IMR-90 (cell line): ENCODE measurements around the gene CACNA2D1. TPM values are rescaled to one million over a fixed set of nuclear protein-coding genes. Genes with fewer than 3 reads are reported as not detected.

Experiments used
- ATAC-seq: fragments of 200-7000 bp; cut with Tn5 transposase; 2 replicates; pipeline ENCODE4 v1.9.1; 2020; ENCODE audit warnings: low read depth, mild to moderate bottlenecking, moderate library complexity
- BruUV-seq: library from RNA; stranded (reverse); fragments of 400-500 nt; replicated peaks from 2 replicates; lab custom pipeline; 2021; lab: Mats Ljungman, UMichigan
- CTCF ChIA-PET: fragments of 300-600 bp; formaldehyde crosslinking; extraction: SDS; loops from one replicate; lab custom pipeline; 2021; ENCODE audit warnings: antibody characterized with exemption; lab: Yijun Ruan, JAX
- POLR2A ChIA-PET: fragments of 300-600 bp; sonication (Branson Sonifier 250); formaldehyde crosslinking; loops from one replicate; lab custom pipeline; 2022; ENCODE audit warnings: antibody characterized with exemption; ENCODE audit not compliant: unreplicated experiment; lab: Charles Lee
- DNase-seq: peaks from one replicate; pipeline ENCODE4 v3.0.0; 2013
- H2AFZ ChIP-seq: replicated peaks from 2 replicates; pipeline ENCODE3; 2013; ENCODE audit warnings: low read length, mild to moderate bottlenecking; ENCODE audit not compliant: poor library complexity
- H2AK5ac ChIP-seq: 2 replicates; pipeline ENCODE4 v1.6.1; 2013; ENCODE audit warnings: low read depth, low read length, inconsistent platforms
- H2AK9ac ChIP-seq: replicated peaks from 2 replicates; pipeline ENCODE3; 2013; ENCODE audit warnings: mild to moderate bottlenecking, low read depth, low read length, moderate library complexity; ENCODE audit not compliant: poor library complexity
- H2BK120ac ChIP-seq: 2 replicates; pipeline ENCODE4 v1.6.1; 2013; ENCODE audit warnings: low read depth, low read length, inconsistent platforms
- H2BK15ac ChIP-seq: 3 replicates; pipeline ENCODE4 v1.6.1; 2013; ENCODE audit warnings: low read depth, low read length, inconsistent platforms
- H2BK20ac ChIP-seq: 2 replicates; pipeline ENCODE4 v1.6.1; 2013; ENCODE audit warnings: low read depth, mild to moderate bottlenecking, inconsistent platforms, low read length, moderate library complexity
- H2BK5ac ChIP-seq: 2 replicates; pipeline ENCODE4 v1.6.1; 2013; ENCODE audit warnings: mild to moderate bottlenecking, low read depth, low read length, inconsistent platforms; ENCODE audit not compliant: poor library complexity, severe bottlenecking
- H3K14ac ChIP-seq: replicated peaks from 2 replicates; pipeline ENCODE4 v1.6.1; 2013; ENCODE audit warnings: low read depth, low read length, inconsistent platforms
- H3K18ac ChIP-seq: 2 replicates; pipeline ENCODE4 v1.6.1; 2013; ENCODE audit warnings: low read depth, low read length, control low read depth
- H3K23ac ChIP-seq: 2 replicates; pipeline ENCODE4 v1.6.1; 2013; ENCODE audit warnings: low read depth, low read length, inconsistent platforms
- H3K27ac ChIP-seq: 2 replicates; pipeline ENCODE4 v1.5.1; 2013; ENCODE audit warnings: mild to moderate bottlenecking, control low read depth, low read length; ENCODE audit not compliant: insufficient read depth
- H3K27me3 ChIP-seq: 2 replicates; pipeline ENCODE4 v1.6.1; 2013; ENCODE audit warnings: low read length; ENCODE audit not compliant: control insufficient read depth, insufficient read depth
- H3K36me3 ChIP-seq: 2 replicates; pipeline ENCODE4 v1.6.1; 2013; ENCODE audit warnings: low read length, mixed read lengths; ENCODE audit not compliant: control insufficient read depth, insufficient read depth
- H3K4ac ChIP-seq: 2 replicates; pipeline ENCODE4 v1.6.1; 2013; ENCODE audit warnings: low read depth, low read length, inconsistent platforms
- H3K4me1 ChIP-seq: 2 replicates; pipeline ENCODE4 v1.6.1; 2013; ENCODE audit warnings: low read length, mixed read lengths; ENCODE audit not compliant: control insufficient read depth, insufficient read depth
- H3K4me2 ChIP-seq: 2 replicates; pipeline ENCODE4 v1.6.1; 2013; ENCODE audit warnings: low read depth, mild to moderate bottlenecking, control low read depth, low read length, moderate library complexity
- H3K4me3 ChIP-seq: 2 replicates; pipeline ENCODE4 v1.5.1; 2013; ENCODE audit warnings: low read depth, mild to moderate bottlenecking, control low read depth, low read length, moderate library complexity; ENCODE audit not compliant: insufficient read depth
- H3K56ac ChIP-seq: 2 replicates; pipeline ENCODE4 v1.6.1; 2013; ENCODE audit warnings: low read length, inconsistent platforms; ENCODE audit not compliant: insufficient read depth; ENCODE audit errors: extremely low read depth
- H3K79me1 ChIP-seq, 2 experiments: 2 replicates each; pipeline ENCODE4 v1.6.1; 2013; ENCODE audit warnings: low read length in 2 of 2, inconsistent platforms in 1 of 2, low read depth in 1 of 2
- H3K9ac ChIP-seq: 2 replicates; pipeline ENCODE4 v1.6.1; 2013; ENCODE audit warnings: low read depth, low read length, control low read depth
- H3K9me1 ChIP-seq: 2 replicates; pipeline ENCODE4 v1.6.1; 2013; ENCODE audit warnings: low read length, inconsistent platforms; ENCODE audit not compliant: insufficient read depth
- H3K9me3 ChIP-seq: 2 replicates; pipeline ENCODE4 v1.6.1; 2013; ENCODE audit warnings: low read length; ENCODE audit not compliant: control insufficient read depth, insufficient read depth
- H4K20me1 ChIP-seq: 2 replicates; pipeline ENCODE4 v1.6.1; 2013; ENCODE audit warnings: low read length, inconsistent platforms; ENCODE audit not compliant: insufficient read depth
- H4K5ac ChIP-seq: 2 replicates; pipeline ENCODE4 v1.6.1; 2013; ENCODE audit warnings: mild to moderate bottlenecking, low read depth, low read length, control low read depth
- H4K8ac ChIP-seq, 2 experiments: 2 replicates each; pipeline ENCODE4 v1.6.1; 2013; ENCODE audit warnings: low read depth in 2 of 2, low read length in 2 of 2, control low read depth in 1 of 2, inconsistent platforms in 1 of 2
- H4K91ac ChIP-seq: 2 replicates; pipeline ENCODE4 v1.6.1; 2013; ENCODE audit warnings: low read depth, low read length, inconsistent platforms; ENCODE audit not compliant: insufficient read depth
- CEBPB ChIP-seq: IDR thresholded peaks from 2 replicates; pipeline ENCODE4 v1.6.1; 2012; ENCODE audit warnings: low read depth, low read length, improper control_type of control experiment
- CHD1 ChIP-seq: IDR thresholded peaks from 2 replicates; pipeline ENCODE4 v1.6.1; 2012; ENCODE audit warnings: low read depth, low read length, improper control_type of control experiment
- ELK1 ChIP-seq: fragments of 150-350 bp; IDR thresholded peaks from 2 replicates; pipeline ENCODE4 v1.6.1; 2016; ENCODE audit warnings: low read depth, mild to moderate bottlenecking, low read length, moderate library complexity, borderline replicate concordance
- FOS ChIP-seq: fragments of 150-350 bp; IDR thresholded peaks from 2 replicates; pipeline ENCODE4 v1.6.1; 2016; ENCODE audit warnings: low read depth, low read length
- MAFK ChIP-seq: IDR thresholded peaks from 2 replicates; pipeline ENCODE4 v1.6.1; 2012; ENCODE audit warnings: low read depth, low read length, improper control_type of control experiment
- MAZ ChIP-seq: IDR thresholded peaks from 2 replicates; pipeline ENCODE4 v1.6.1; 2012; ENCODE audit warnings: low read depth, mild to moderate bottlenecking, low read length, improper control_type of control experiment, moderate library complexity, borderline replicate concordance
- SMC3 ChIP-seq: fragments of 150-350 bp; IDR thresholded peaks from 2 replicates; pipeline ENCODE4 v1.6.1; 2016; ENCODE audit warnings: low read depth, mild to moderate bottlenecking, antibody characterized with exemption, low read length, moderate library complexity
- WGBS, 2 experiments: methylation state at CpG; one replicate each; pipeline versions ENCODE4 v1.1.5 to v1.1.7; 2013; ENCODE audit warnings: missing lambda C conversion rate in 2 of 2; ENCODE audit not compliant: insufficient read length in 1 of 2; ENCODE audit errors: extremely low coverage in 2 of 2; 5-methylcytosine and 5-hydroxymethylcytosine counted together
- dilution Hi-C: fragments of 300-500 bp; cut with HindIII; formaldehyde crosslinking; loops from one replicate; pipeline ENCODE4 v1.14.3; 2018; ENCODE audit warnings: low sequenced_read_pairs; ENCODE audit not compliant: unreplicated experiment
- in situ Hi-C: fragments of 300-500 bp; cut with MboI; formaldehyde crosslinking; loops from 3 replicates; pipeline ENCODE4 v1.14.3; 2019; ENCODE audit warnings: low sequenced_read_pairs, inconsistent platforms, mixed read lengths
- intact Hi-C: fragments of 100-400 bp; cut with micrococcal nuclease; formaldehyde crosslinking; loops from 2 replicates; pipeline ENCODE4 v1.10.0; 2022
- polyA plus RNA-seq, 3 experiments: library from polyadenylated mRNA; depleted of rRNA; stranded (reverse); fragments of >200 nt; gene quantifications; 2 replicates each; pipeline ENCODE4 v1.2.3, GENCODE V29; 2012; ENCODE audit warnings: low replicate concordance in 1 of 3
- total RNA-seq: library from RNA; depleted of rRNA; stranded (reverse); fragments of >200 nt; gene quantifications from 2 replicates; pipeline ENCODE4 v1.2.3, GENCODE V29; 2012

CACNA2D1 gene
- total and polyA plus RNA-seq, 2 of the 4 experiments (the other 2 are of a cell fraction) = 5.8 to 21.9 TPM

GRCh38 chr7:82154728-82155127 lies 288.8 kb downstream of the CACNA2D1 start:
- no peak overlapping the region for H4K91ac ChIP-seq
- no peak overlapping the region for H3K56ac ChIP-seq
- in situ Hi-C loops (no loop called here), intact Hi-C loops (no loop called here), dilution Hi-C loops (no loop called here)
- no peaks in the 10 kb centered on the region for H3K9me3 ChIP-seq
- H3K18ac ChIP-seq = no peak overlapping the region
- H3K4me1 ChIP-seq = no peaks in the 10 kb centered on the region; the same call in 1 of the 2 replicates
- no peak overlapping the region for H3K9ac ChIP-seq
- no peaks in the 10 kb centered on the region; a peak in 1 of 4 replicates for H3K79me1 ChIP-seq
- no TSS peak for BruUV-seq
- H2BK120ac ChIP-seq = no peak overlapping the region
- ATAC-seq (no peak), DNase-seq (no peak)
- no peaks in the 10 kb centered on the region for H3K27me3 ChIP-seq
- no peak overlapping the region for H3K4ac ChIP-seq
- no peaks in the 10 kb centered on the region for H3K9me1 ChIP-seq
- H2AK9ac ChIP-seq = no peak overlapping the region
- H3K23ac ChIP-seq = no peak overlapping the region
- 20% methylated on average over 1 of the region's 2 CpGs; no CpG with 5 or more reads in 1 of the 2 experiments for WGBS, 2 experiments
- H4K8ac ChIP-seq = no peak overlapping the region
- CTCF ChIA-PET = no interaction called here
- no peak overlapping the region for H2BK20ac ChIP-seq
- H3K14ac ChIP-seq = no peak overlapping the region
- H2AK5ac ChIP-seq = no peak overlapping the region
- H4K20me1 ChIP-seq = no peaks in the 10 kb centered on the region
- H2BK15ac ChIP-seq = no peak overlapping the region
- H2AFZ ChIP-seq = no peak overlapping the region
- H4K5ac ChIP-seq = no peak overlapping the region
- no peak overlapping the region for H2BK5ac ChIP-seq
- H3K36me3 ChIP-seq = no peaks in the 10 kb centered on the region
- POLR2A ChIA-PET = no interaction called here
- TF ChIP-seq FOS (no peak), MAZ (no peak), SMC3 (no peak), MAFK (no peak), CEBPB (no peak), ELK1 (no peak), CHD1 (no peak)
- H3K27ac ChIP-seq = no peak overlapping the region
- H3K4me2 ChIP-seq = no peak overlapping the region
- H3K4me3 ChIP-seq = no peak overlapping the region
